ENCODE results near the gene SPOUT1.

SPOUT1 gene

DNA sequence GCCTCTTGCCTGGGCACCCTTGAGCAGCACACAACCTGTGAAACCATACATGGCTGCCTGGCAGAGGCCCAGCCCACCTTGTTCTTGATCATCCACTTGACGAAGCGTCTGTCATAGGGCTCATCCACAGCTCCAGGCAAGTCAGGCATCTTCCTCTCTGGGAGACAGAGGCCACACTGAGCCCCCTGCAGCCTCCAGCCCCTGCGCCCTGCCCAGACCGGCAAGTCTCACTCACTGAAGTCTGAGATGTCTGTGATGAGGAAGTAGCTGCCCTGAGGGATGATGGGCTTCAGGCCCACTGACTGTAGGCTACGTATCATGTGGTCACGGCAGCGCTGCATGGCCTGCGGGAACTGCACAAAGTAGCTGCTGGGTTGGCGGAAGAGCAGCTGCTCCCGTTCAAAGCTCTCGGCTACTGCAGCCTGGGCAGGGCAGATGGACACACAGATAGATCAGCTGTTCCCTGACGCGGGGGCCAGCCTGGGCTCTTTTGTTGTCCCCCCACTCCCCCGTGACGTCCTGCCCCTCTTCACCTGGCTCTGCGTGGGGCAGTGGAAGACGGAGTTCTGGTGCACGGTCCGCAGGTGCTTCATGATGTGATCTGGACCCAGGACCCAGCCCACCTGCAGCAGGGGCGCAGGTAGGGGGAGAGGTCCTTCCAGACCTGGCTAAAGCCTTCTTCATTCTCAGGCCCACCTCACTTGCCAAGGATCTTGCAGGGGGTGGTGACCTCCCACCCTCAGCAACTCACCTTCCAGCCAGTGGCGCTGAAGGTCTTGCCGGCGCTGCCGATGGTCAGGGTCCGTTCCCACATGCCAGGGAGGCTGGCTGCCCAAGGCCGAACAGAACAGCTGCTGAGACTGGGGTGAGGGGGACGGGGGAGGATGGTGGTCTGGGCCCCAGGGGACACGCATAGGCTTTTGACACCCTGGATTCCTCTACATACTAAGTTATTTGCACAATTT, 5.9 kb upstream of the SPOUT1 start:
- H3K27ac ChIP-seq (ENCODE audit: low read length) = no peak overlapping the region
- no peaks in the 10 kb centered on the region for H3K27me3 ChIP-seq (ENCODE audit: insufficient read depth, low read length)
- H3K4me1 ChIP-seq (ENCODE audit: insufficient read depth, low read length) = no peaks in the 10 kb centered on the region
- peaks cover 35% of the 10 kb centered on the region; the same call in 1 of the 2 replicates for H3K36me3 ChIP-seq (ENCODE audit: insufficient read depth, low read depth, low read length)
- H3K9ac ChIP-seq (ENCODE audit: low read depth, low read length) = no peak overlapping the region
- no peaks in the 10 kb centered on the region for H3K9me3 ChIP-seq (ENCODE audit: insufficient read depth, low read depth, low read length)
- no peak overlapping the region for H3K4me3 ChIP-seq (ENCODE audit: low read length)

DNA sequence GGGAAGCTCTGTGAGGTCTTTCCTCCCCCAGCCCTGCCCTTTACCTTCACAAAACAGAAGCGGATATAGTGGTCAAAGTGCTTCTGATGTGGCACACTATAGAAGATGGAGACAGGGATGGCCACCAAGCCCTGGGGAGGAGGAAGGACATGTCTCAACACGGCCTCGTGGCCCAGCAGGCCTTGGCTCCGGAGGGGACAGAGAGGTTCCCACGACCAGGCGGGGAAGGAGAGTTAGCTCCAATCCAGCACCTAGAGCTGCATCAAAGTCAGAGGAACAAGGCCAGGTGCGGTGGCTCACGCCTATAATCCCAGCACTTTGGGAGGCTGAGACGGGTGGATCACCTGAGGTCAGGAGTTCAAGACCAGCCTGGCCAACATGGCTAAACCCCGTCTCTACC, 4.1 kb upstream of the SPOUT1 start:
- Histone ChIP-seq H3K9ac (ENCODE audit: low read depth, low read length) (no peak overlapping the region), H3K27ac (ENCODE audit: low read length) (no peak overlapping the region), H3K36me3 (ENCODE audit: insufficient read depth, low read depth, low read length) (peaks cover 34% of the 10 kb centered on the region; the same call in 1 of the 2 replicates), H3K27me3 (ENCODE audit: insufficient read depth, low read length) (no peaks in the 10 kb centered on the region), H3K4me1 (ENCODE audit: insufficient read depth, low read length) (0 out of 2 replicates have a peak, but pooled peaks cover under 1% of the 10 kb centered on the region), H3K4me3 (ENCODE audit: low read length) (no peak overlapping the region), H3K9me3 (ENCODE audit: insufficient read depth, low read depth, low read length) (no peaks in the 10 kb centered on the region)

DNA sequence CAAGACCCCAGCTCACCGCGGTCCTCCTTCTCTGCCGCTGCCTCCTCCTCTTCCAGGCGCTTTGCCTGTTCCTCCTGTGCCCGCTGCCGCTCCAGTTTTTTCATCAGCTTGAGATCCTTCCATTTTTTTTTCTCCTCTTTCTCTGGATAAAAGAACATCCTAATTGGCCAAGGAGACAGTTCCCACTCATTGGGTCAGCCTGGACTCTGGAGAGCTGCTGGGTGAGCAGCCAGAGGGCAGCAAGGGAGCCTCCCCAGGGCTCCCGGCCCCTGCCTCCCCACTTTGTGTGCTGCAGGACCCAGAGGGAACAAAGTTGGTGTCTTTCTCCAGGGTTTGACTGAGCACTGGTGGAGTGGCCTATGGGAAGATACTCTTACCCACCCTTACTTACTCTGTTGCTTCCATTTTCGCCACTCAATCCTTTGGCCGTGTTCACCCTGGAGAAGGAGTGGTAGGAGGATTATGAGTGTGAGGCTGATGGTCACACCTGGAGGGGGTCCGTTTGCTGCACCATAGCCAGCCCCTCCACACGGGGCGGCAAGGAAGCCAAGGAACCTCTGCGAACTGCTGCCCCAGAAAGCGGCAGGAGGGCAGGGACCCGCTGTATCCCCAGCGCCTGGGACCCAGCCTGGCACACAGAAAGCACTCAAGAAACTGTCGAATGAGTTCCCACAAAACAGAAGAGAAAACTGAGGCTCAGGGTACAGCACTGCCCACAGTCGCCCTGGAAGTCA, 708 bp downstream of the SPOUT1 start:
- H3K36me3 ChIP-seq (ENCODE audit: insufficient read depth, low read depth, low read length) = peaks cover 61% of the 10 kb centered on the region
- H3K27ac ChIP-seq (ENCODE audit: low read length) = peak overlapping the region; percentile 13
- H3K4me1 ChIP-seq (ENCODE audit: insufficient read depth, low read length) = 0 out of 2 replicates have a peak, but pooled peaks cover 4% of the 10 kb centered on the region
- H3K9ac ChIP-seq (ENCODE audit: low read depth, low read length) = peak overlapping the region; percentile 85
- H3K27me3 ChIP-seq (ENCODE audit: insufficient read depth, low read length) = no peaks in the 10 kb centered on the region
- peak overlapping the region; percentile 83 for H3K4me3 ChIP-seq (ENCODE audit: low read length)
- H3K9me3 ChIP-seq (ENCODE audit: insufficient read depth, low read depth, low read length) = no peaks in the 10 kb centered on the region

DNA sequence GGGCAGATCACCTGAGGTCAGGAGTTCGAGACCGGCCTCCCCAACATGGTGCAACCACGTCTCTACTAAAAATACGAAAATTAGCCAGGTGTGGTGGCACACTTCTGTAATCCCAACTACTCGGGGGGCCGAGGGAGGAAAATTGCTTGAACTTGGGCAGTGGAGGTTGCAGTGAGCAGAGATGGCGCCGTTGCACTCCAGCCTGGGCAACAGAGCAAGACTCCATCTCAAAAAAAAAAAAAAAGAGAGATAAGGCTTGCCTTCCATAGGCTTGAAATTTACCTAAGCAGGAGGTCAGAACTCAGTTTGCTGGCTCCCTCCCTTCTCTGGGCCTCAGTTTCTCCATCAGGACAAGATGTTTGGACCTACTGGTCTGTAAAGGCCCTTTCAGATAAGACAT, 1.3 kb downstream of the SPOUT1 start:
- no peaks in the 10 kb centered on the region for H3K27me3 ChIP-seq (ENCODE audit: insufficient read depth, low read length)
- peaks cover 61% of the 10 kb centered on the region for H3K36me3 ChIP-seq (ENCODE audit: insufficient read depth, low read depth, low read length)
- H3K4me3 ChIP-seq (ENCODE audit: low read length) = peak overlapping the region; percentile 83; the same call in 1 of the 2 replicates
- no peak overlapping the region for H3K27ac ChIP-seq (ENCODE audit: low read length)
- H3K9me3 ChIP-seq (ENCODE audit: insufficient read depth, low read depth, low read length) = no peaks in the 10 kb centered on the region
- 0 out of 2 replicates have a peak, but pooled peaks cover 4% of the 10 kb centered on the region for H3K4me1 ChIP-seq (ENCODE audit: insufficient read depth, low read length)
- no peak overlapping the region for H3K9ac ChIP-seq (ENCODE audit: low read depth, low read length)

DNA sequence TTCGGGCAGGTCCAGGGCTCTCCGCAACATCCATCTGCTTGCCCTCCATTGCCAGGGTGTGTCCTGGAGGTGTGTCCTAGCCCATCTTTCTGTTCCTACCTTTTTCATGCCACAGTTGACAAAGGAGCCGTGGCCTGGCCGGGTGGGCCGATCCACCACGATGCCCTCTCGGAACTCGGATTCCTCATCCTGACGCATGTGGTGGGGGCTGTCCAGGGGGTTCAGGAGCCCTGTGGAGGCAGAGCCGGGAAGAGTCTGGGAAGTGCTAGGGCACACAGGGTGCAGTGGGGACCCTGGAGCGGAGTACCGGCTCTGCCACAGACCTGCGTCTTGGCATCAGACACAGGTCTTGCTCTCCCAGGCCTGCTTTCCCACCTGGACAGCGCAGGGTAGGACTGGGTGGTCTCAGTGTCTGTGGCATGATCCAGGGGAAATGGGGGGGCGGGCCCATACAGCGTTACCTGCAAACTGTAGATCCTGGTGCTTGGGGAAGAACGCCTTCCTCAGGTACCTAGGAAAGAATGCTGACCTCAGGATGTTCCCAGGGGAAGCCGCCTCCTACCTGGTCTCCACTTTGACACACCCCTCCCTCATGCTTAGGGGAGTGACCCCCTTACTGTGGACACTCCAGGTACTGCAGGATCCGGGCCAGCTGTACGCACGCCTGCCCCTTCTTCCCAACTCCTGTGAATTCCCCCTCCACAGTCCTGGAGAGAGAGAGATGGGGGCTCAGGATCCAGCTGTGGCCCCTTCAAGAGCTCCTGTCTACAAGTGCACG, 3.5 kb downstream of the SPOUT1 start:
- 0 out of 2 replicates have a peak, but pooled peaks cover 4% of the 10 kb centered on the region for H3K4me1 ChIP-seq (ENCODE audit: insufficient read depth, low read length)
- H3K36me3 ChIP-seq (ENCODE audit: insufficient read depth, low read depth, low read length) = peaks cover 70% of the 10 kb centered on the region
- no peaks in the 10 kb centered on the region for H3K9me3 ChIP-seq (ENCODE audit: insufficient read depth, low read depth, low read length)
- H3K4me3 ChIP-seq (ENCODE audit: low read length) = no peak overlapping the region
- H3K27me3 ChIP-seq (ENCODE audit: insufficient read depth, low read length) = no peaks in the 10 kb centered on the region
- no peak overlapping the region for H3K9ac ChIP-seq (ENCODE audit: low read depth, low read length)
- no peak overlapping the region for H3K27ac ChIP-seq (ENCODE audit: low read length)

DNA sequence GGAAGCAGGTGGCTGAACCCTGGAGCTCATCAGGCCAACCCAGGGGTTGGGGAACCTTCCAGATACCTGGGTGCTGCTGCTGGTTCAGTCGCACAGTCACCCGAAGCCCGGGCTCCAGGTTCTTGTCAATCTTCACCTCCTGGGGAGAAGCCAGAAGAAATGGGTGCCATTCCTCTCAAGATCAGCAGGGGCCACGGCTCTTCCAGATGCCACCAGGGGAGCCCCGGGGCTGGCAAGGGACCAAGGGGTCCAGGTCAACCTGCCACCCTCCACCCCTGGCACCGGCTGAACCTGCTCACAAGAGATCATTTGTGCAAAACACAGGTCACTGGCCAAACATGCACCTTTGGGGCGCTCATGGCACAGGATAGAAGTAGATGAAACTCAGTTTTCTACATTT, 4.7 kb downstream of the SPOUT1 start:
- no peaks in the 10 kb centered on the region for H3K27me3 ChIP-seq (ENCODE audit: insufficient read depth, low read length)
- H3K9ac ChIP-seq (ENCODE audit: low read depth, low read length) = no peak overlapping the region
- no peak overlapping the region for H3K4me3 ChIP-seq (ENCODE audit: low read length)
- H3K4me1 ChIP-seq (ENCODE audit: insufficient read depth, low read length) = 0 out of 2 replicates have a peak, but pooled peaks cover 4% of the 10 kb centered on the region
- peaks cover 70% of the 10 kb centered on the region for H3K36me3 ChIP-seq (ENCODE audit: insufficient read depth, low read depth, low read length)
- no peaks in the 10 kb centered on the region for H3K9me3 ChIP-seq (ENCODE audit: insufficient read depth, low read depth, low read length)
- no peak overlapping the region for H3K27ac ChIP-seq (ENCODE audit: low read length)

DNA sequence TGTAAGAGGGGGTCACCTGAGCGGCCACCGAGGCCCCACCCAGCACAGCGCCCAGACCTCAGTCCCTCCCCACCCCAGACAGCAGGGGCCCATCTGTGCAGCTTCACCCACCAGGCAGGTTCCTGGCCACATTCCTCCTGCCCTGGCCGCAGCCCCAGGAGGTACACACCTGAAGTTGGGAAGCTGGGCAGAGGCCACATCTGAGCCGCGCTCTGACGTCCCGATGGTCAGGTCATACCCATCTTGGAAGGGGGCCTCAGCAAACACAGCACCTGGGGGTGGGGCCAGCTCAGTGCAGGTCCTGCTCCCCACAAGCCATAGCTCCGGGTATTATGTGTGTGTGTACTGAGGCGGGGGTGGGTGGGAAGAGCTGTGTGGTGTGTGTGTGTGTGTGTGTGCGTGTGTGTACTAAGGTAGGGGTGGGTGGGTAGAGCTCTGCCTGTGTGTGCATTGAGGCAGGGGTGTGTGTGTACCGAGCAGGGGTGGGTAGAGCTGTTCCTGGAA, 5.6 kb downstream of the SPOUT1 start:
- no peak overlapping the region for H3K27ac ChIP-seq (ENCODE audit: low read length)
- no peak overlapping the region for H3K9ac ChIP-seq (ENCODE audit: low read depth, low read length)
- H3K9me3 ChIP-seq (ENCODE audit: insufficient read depth, low read depth, low read length) = no peaks in the 10 kb centered on the region
- H3K27me3 ChIP-seq (ENCODE audit: insufficient read depth, low read length) = no peaks in the 10 kb centered on the region
- H3K36me3 ChIP-seq (ENCODE audit: insufficient read depth, low read depth, low read length) = peaks cover 70% of the 10 kb centered on the region
- H3K4me3 ChIP-seq (ENCODE audit: low read length) = no peak overlapping the region
- 0 out of 2 replicates have a peak, but pooled peaks cover 4% of the 10 kb centered on the region for H3K4me1 ChIP-seq (ENCODE audit: insufficient read depth, low read length)

DNA sequence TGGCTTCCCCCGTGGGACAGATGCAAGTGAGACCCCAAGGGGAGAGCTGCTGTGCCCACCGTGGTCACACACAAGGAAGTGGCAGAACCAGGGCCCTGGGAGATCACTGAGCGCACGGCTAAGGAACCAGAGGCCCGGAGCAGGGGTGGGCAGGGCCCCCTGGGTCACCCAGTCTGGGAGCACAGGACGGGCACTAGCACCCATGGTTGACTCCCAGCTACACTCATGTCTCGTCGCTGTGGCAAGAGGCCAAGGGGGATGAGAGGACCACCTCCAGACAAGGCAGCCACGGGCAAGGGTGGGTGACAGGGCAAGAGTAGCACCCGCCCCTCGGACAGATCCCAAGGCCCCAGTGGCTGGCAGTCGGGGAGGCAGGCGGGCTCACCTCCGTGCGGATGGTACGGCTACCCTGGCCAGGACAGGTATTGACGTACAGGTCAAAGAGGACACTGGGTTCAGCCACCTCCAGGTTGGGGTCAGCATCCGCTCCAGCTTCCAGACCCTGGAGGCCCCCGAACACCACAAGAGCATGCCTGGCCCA, 6.2 kb downstream of the SPOUT1 start:
- no peak overlapping the region for H3K27ac ChIP-seq (ENCODE audit: low read length)

DNA sequence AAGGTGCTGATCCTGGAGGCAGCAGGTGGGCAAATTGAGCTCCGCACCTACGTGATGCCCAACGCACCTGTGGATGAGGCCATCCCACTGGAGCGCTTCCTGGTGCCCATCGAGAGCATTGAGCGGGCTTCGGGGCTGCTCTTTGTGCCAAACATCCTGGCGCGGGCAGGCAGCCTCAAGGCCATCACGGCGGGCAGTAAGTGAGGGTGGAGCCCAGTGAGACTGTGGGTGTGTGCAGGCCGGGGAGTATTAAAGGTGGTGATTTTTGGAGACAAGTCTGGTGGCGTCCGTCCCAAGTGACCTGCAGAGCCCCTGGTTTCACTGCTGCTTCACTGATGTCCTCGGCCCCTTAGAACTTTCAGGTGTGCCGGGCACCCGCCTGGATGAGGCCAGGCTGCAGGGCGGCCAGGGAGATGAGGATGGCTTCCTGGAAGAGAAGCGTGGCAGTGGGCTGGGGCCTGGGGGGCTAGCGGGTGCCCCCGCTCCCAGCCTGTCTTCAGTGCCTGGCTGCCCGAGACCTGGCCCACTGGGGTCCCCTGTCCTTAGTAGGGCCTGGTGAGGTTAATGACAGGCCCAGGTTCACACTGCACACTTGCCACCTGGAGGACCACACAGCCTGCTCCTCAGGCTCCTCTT, 7.1 kb downstream of the SPOUT1 start:
- Histone ChIP-seq H3K27ac (ENCODE audit: low read length) (no peak overlapping the region), H3K36me3 (ENCODE audit: insufficient read depth, low read depth, low read length) (peaks cover 63% of the 10 kb centered on the region), H3K9me3 (ENCODE audit: insufficient read depth, low read depth, low read length) (no peaks in the 10 kb centered on the region), H3K4me1 (ENCODE audit: insufficient read depth, low read length) (no peaks in the 10 kb centered on the region), H3K9ac (ENCODE audit: low read depth, low read length) (no peak overlapping the region), H3K4me3 (ENCODE audit: low read length) (no peak overlapping the region), H3K27me3 (ENCODE audit: insufficient read depth, low read length) (no peaks in the 10 kb centered on the region)

More for the DNA sequence above, 6.2 kb downstream of the SPOUT1 start:
- Histone ChIP-seq H3K4me1 (ENCODE audit: insufficient read depth, low read length) (0 out of 2 replicates have a peak, but pooled peaks cover under 1% of the 10 kb centered on the region), H3K27me3 (ENCODE audit: insufficient read depth, low read length) (no peaks in the 10 kb centered on the region), H3K9me3 (ENCODE audit: insufficient read depth, low read depth, low read length) (no peaks in the 10 kb centered on the region), H3K9ac (ENCODE audit: low read depth, low read length) (no peak overlapping the region), H3K4me3 (ENCODE audit: low read length) (no peak overlapping the region), H3K36me3 (ENCODE audit: insufficient read depth, low read depth, low read length) (peaks cover 70% of the 10 kb centered on the region)

DNA sequence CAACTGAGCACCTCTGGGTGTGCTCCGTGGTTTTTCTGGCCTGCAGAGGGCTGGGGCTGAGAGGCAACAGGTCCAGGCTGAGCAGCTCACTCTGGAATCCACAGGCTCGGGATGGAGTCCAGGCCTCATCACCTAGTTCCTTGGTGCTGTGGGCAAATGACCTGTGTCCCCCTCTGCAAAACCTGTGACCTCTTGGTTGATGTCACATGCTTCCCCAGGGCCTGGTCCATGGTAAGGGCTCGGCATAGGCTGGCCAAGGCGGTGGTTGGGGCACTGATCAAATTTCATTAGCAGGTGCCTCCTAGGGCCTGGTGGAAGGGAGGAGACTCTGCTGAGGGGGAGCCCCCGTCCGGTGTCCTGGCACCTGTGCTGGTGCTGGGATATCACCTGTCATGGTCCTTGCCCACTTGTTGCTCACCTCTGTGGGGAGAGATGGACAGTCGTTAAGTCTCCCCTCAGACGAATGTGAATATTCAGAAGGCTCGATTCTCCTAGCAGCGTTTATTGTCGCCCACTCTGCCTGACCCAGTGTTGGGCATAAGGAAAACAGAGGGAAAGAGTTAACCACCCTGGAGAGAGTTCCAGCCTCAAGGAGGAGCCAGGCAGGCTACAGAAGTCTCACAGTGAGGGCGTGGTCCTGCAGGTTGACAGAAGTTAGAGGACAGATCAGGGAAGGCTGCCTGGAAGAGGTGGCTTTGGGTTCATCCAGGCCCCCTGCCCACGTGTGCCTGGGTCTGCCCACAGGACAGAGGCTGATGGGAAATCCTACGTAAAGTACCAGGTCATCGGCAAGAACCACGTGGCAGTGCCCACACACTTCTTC, 7.8 kb downstream of the SPOUT1 start:
- peaks cover 56% of the 10 kb centered on the region for H3K36me3 ChIP-seq (ENCODE audit: insufficient read depth, low read depth, low read length)
- no peaks in the 10 kb centered on the region for H3K27me3 ChIP-seq (ENCODE audit: insufficient read depth, low read length)

More for the DNA sequence above, 7.8 kb downstream of the SPOUT1 start:
- Histone ChIP-seq H3K4me1 (ENCODE audit: insufficient read depth, low read length) (no peaks in the 10 kb centered on the region), H3K27ac (ENCODE audit: low read length) (no peak overlapping the region), H3K9me3 (ENCODE audit: insufficient read depth, low read depth, low read length) (no peaks in the 10 kb centered on the region), H3K9ac (ENCODE audit: low read depth, low read length) (no peak overlapping the region), H3K4me3 (ENCODE audit: low read length) (no peak overlapping the region)
